HepG2 (cell line): ENCODE data around the gene MIDN. TPM values are rescaled to one million over a fixed set of nuclear protein-coding genes. Genes with fewer than 3 reads are reported as not detected.
A peak's percentile ranks its signal among the peaks of the same experiment; 100 is the strongest.

ENCODE experiments used
- ATAC-seq: fragments of 200-7000 bp; cut with Tn5 transposase; 3 replicates; pipeline ENCODE4 v1.9.1; 2020; ENCODE audit warnings: mild to moderate bottlenecking, moderate library complexity
- BruUV-seq: library from RNA; stranded (reverse); fragments of 400-500 nt; replicated peaks from 2 replicates; lab custom pipeline; 2021; lab: Mats Ljungman, UMichigan
- CTCF ChIA-PET: fragments of 300-600 bp; formaldehyde crosslinking; extraction: SDS; loops from one replicate; lab custom pipeline; 2021; ENCODE audit warnings: low total read pairs, inconsistent platforms, low intra/inter-chr PET ratio; lab: Yijun Ruan, JAX
- POLR2A ChIA-PET: fragments of 350-600 bp; sonication (Branson Sonifier 250); formaldehyde crosslinking; loops from one replicate; lab custom pipeline; 2020; ENCODE audit warnings: antibody characterized with exemption, inconsistent platforms; lab: Yijun Ruan, JAX
- DNase-seq: peaks from one replicate; pipeline ENCODE4 v3.0.0-alpha.2; 2015; ENCODE audit warnings: low spot score
- FAIRE-seq: peaks from 3 replicates; lab custom pipeline; 2011; peaks lifted over from hg19 to GRCh38; lab: Jason Lieb, UNC
- H2AFZ ChIP-seq: one replicate; pipeline ENCODE4 v1.6.1; 2011; ENCODE audit warnings: low read length, inconsistent platforms
- H3K27ac ChIP-seq: fragments of 300-600 bp; 3 replicates; pipeline ENCODE4 v1.8.0; 2011; ENCODE audit warnings: mixed run types, mild to moderate bottlenecking, mixed read lengths, low read length, inconsistent platforms; ENCODE audit not compliant: insufficient read depth; ENCODE audit errors: extremely low read length
- H3K27me3 ChIP-seq, 2 experiments: fragments of 200-600 bp in 1 of 2; 2 replicates in 1 of 2; 3 replicates in 1 of 2; pipeline versions ENCODE4 v1.6.0 to v1.8.0; 2011; ENCODE audit warnings: low read length in 2 of 2, mild to moderate bottlenecking in 2 of 2, moderate library complexity in 2 of 2, inconsistent platforms in 1 of 2; ENCODE audit not compliant: insufficient read depth in 2 of 2, control insufficient read depth in 1 of 2
- H3K36me3 ChIP-seq, 2 experiments: fragments of 200-600 bp in 1 of 2; replicated peaks in 1 of 2; 2 replicates in 1 of 2; 3 replicates in 1 of 2; pipeline versions ENCODE4 v1.5.1 to v1.8.0; 2011; ENCODE audit warnings: low read length in 2 of 2, inconsistent platforms in 1 of 2; ENCODE audit not compliant: insufficient read depth in 2 of 2, control insufficient read depth in 1 of 2
- H3K4me1 ChIP-seq: 2 replicates; pipeline ENCODE4 v1.5.1; 2012; ENCODE audit warnings: low read length, inconsistent platforms; ENCODE audit not compliant: insufficient read depth
- H3K4me2 ChIP-seq: 2 replicates; pipeline ENCODE4 v1.6.0; 2011; ENCODE audit warnings: low read depth, low read length, inconsistent platforms
- H3K4me3 ChIP-seq, 3 experiments: fragments of 200-600 bp in 1 of 3; sonication (generic), shearing (Covaris generic) in 1 of 3; replicated peaks in 1 of 3; 2 replicates each; pipeline ENCODE4 v1.5.1; 2011 to 2016; ENCODE audit warnings: low read length in 3 of 3, inconsistent platforms in 2 of 3, low read depth in 2 of 3, mild to moderate bottlenecking in 2 of 3, control low read depth in 1 of 3, mixed read lengths in 1 of 3; ENCODE audit not compliant: insufficient read depth in 1 of 3
- H3K79me2 ChIP-seq: one replicate; pipeline ENCODE4 v1.6.1; 2011; ENCODE audit warnings: low read length, inconsistent platforms; ENCODE audit not compliant: insufficient read depth
- H3K9ac ChIP-seq: 2 replicates; pipeline ENCODE4 v1.6.0; 2011; ENCODE audit warnings: mild to moderate bottlenecking, low read depth, low read length, inconsistent platforms; ENCODE audit not compliant: insufficient read depth
- H3K9me3 ChIP-seq: 2 replicates; pipeline ENCODE4 v1.5.1; 2012; ENCODE audit warnings: mild to moderate bottlenecking, low read length
- H4K20me1 ChIP-seq: 2 replicates; pipeline ENCODE4 v1.6.0; 2011; ENCODE audit warnings: inconsistent platforms, mild to moderate bottlenecking, low read length, moderate library complexity; ENCODE audit not compliant: insufficient read depth
- CREB3 ChIP-seq: sonication (generic); formaldehyde crosslinking; IDR thresholded peaks from 2 replicates; pipeline ENCODE4 v1.5.0; 2020; ENCODE audit warnings: missing genetic modification reagents
- DRAP1 ChIP-seq: IDR thresholded peaks from 2 replicates; pipeline ENCODE4 v1.6.1; 2016; ENCODE audit warnings: missing genetic modification reagents, missing compliant biosample characterization
- EEA1 ChIP-seq: sonication (generic); formaldehyde crosslinking; IDR thresholded peaks from 2 replicates; pipeline ENCODE4 v1.5.1; 2020; ENCODE audit warnings: mild to moderate bottlenecking, missing genetic modification reagents, borderline replicate concordance
- FIP1L1 ChIP-seq: fragments of 200-400 bp; formaldehyde crosslinking; IDR thresholded peaks from 2 replicates; pipeline ENCODE4 v1.6.1; 2018; ENCODE audit warnings: low read depth, mild to moderate bottlenecking, low read length, moderate library complexity, borderline replicate concordance; ENCODE audit not compliant: insufficient read depth
- JDP2 ChIP-seq: sonication (generic); formaldehyde crosslinking; IDR thresholded peaks from 2 replicates; pipeline ENCODE4 v1.8.1; 2022; ENCODE audit warnings: missing genetic modification reagents, borderline replicate concordance
- KDM2A ChIP-seq: sonication (generic); formaldehyde crosslinking; IDR thresholded peaks from 2 replicates; pipeline ENCODE4 v1.4.0; 2020; ENCODE audit warnings: low read depth, missing genetic modification reagents, borderline replicate concordance
- MBNL3 ChIP-seq: fragments of 250-450 bp; sonication (Bioruptor Pico); conservative IDR thresholded peaks from 2 replicates; pipeline ENCODE4 v1.8.0; 2022; ENCODE audit warnings: mild to moderate bottlenecking, inconsistent platforms
- PLRG1 ChIP-seq: fragments of 450-650 bp; conservative IDR thresholded peaks from 2 replicates; pipeline ENCODE4 v1.6.1; 2016
- REST ChIP-seq, 2 experiments: IDR thresholded peaks; 2 replicates each; pipeline ENCODE4 v1.6.1; 2011 to 2012; ENCODE audit warnings: low read length in 2 of 2, borderline replicate concordance in 1 of 2, low read depth in 1 of 2, mild to moderate bottlenecking in 1 of 2, moderate library complexity in 1 of 2
- SNRNP70 ChIP-seq: fragments of 200-400 bp; formaldehyde crosslinking; IDR thresholded peaks from 2 replicates; pipeline ENCODE4 v1.6.1; 2017; ENCODE audit warnings: mild to moderate bottlenecking, low read depth, low read length, moderate library complexity
- SPEN ChIP-seq: sonication (generic); formaldehyde crosslinking; IDR thresholded peaks from 2 replicates; pipeline ENCODE4 v1.5.1; 2020; ENCODE audit warnings: low read depth, mild to moderate bottlenecking, missing genetic modification reagents
- SSRP1 ChIP-seq: IDR thresholded peaks from 2 replicates; pipeline ENCODE4 v1.6.1; 2016; ENCODE audit warnings: control low read depth
- TAF1 ChIP-seq: sonication (generic); formaldehyde crosslinking; IDR thresholded peaks from 2 replicates; pipeline ENCODE4 v1.4.0; 2020; ENCODE audit warnings: missing genetic modification reagents
- TFDP2 ChIP-seq: sonication (generic); formaldehyde crosslinking; IDR thresholded peaks from 2 replicates; pipeline ENCODE4 v1.4.0; 2020; ENCODE audit warnings: missing genetic modification reagents
- U2AF1 ChIP-seq: fragments of 200-400 bp; formaldehyde crosslinking; optimal IDR thresholded peaks from 2 replicates; pipeline ENCODE3; 2017; ENCODE audit warnings: mild to moderate bottlenecking, low read depth, low read length
- ZNF180 ChIP-seq: sonication (generic); formaldehyde crosslinking; IDR thresholded peaks from 2 replicates; pipeline ENCODE4 v1.4.0; 2020; ENCODE audit warnings: low read depth, missing genetic modification reagents, borderline replicate concordance
- ZNF773 ChIP-seq: sonication (generic); formaldehyde crosslinking; IDR thresholded peaks from 2 replicates; pipeline ENCODE4 v1.4.0; 2020; ENCODE audit warnings: missing genetic modification reagents, borderline replicate concordance
- ZSCAN21 ChIP-seq: sonication (generic); formaldehyde crosslinking; IDR thresholded peaks from 2 replicates; pipeline ENCODE4 v1.8.0; 2022; ENCODE audit warnings: mild to moderate bottlenecking, missing genetic modification reagents, moderate library complexity, borderline replicate concordance
- WGBS: methylation state at CpG from one replicate; pipeline ENCODE4 v1.1.6; 2017; ENCODE audit warnings: low lambda C conversion rate; 5-methylcytosine and 5-hydroxymethylcytosine counted together
- in situ Hi-C: cut with HindIII; loops from 2 replicates; pipeline ENCODE4 v1.10.0; 2017; ENCODE audit warnings: low pct_unique_long_range_greater_than_20kb; ENCODE audit not compliant: extremely low pct_ligation_motif_present
- intact Hi-C: fragments of 100-400 bp; cut with micrococcal nuclease; formaldehyde crosslinking; loops from one replicate; pipeline ENCODE4 v1.10.0; 2022; ENCODE audit not compliant: unreplicated experiment
- polyA plus RNA-seq, 8 experiments: library from polyadenylated mRNA; depleted of rRNA in 3 of 8; stranded (reverse) in 7 of 8; unstranded in 1 of 8; fragments of >200 nt; fragmentation: Illumina TruSeq in 4 of 8; extraction: Trizol in 4 of 8; gene quantifications; 2 replicates each; pipeline versions ENCODE4 v1.2.1 to v1.2.3, GENCODE V29; 2011 to 2016; ENCODE audit warnings: low read depth in 4 of 8, missing spikeins in 1 of 8, mixed read lengths in 1 of 8; ENCODE audit not compliant: insufficient read depth in 1 of 8
- total RNA-seq, 5 experiments: library from RNA; depleted of rRNA; stranded (reverse); fragments of >200 nt; fragmentation: Illumina TruSeq; extraction: Trizol; gene quantifications; 2 replicates each; pipeline ENCODE4 v1.2.3, GENCODE V29; 2016; ENCODE audit warnings: low read depth in 1 of 5

Gene MIDN
- total and polyA plus RNA-seq, 2 of the 13 experiments (the other 11 are each of a cell fraction or from before 2014, with no cell fraction given): 8.4 to 18.0 TPM

GRCh38 chr19:1252221-1252820 lies 3.9 kb downstream of the MIDN start:
- Histone ChIP-seq H3K4me1 (peaks cover 49% of the 10 kb centered on the region), H3K4me3 (peak overlapping the region; percentile 86 to 90 (median 88)), H3K9me3 (no peaks in the 10 kb centered on the region), H4K20me1 (peaks cover 48% of the 10 kb centered on the region; the same call in 1 of the 2 replicates), H3K27me3 (no peaks in the 10 kb centered on the region; a peak in 1 of 5 replicates), H3K79me2 (peaks cover 35% of the 10 kb centered on the region), H2AFZ (no peak overlapping the region), H3K4me2 (peak overlapping the region; percentile 87), H3K9ac (peak overlapping the region; percentile 92), H3K27ac (peak overlapping the region; percentile 94), H3K36me3 (peaks cover 18 to 39% of the 10 kb centered on the region in 2 experiments)
- under 1% methylated on average over 25 of the region's 30 CpGs for WGBS
- in situ Hi-C loops (no loop called here), intact Hi-C loops (no loop called here)
- ChIA-PET POLR2A (interaction anchor here (0.9 to 13.7 kb wide), 9 partner anchors 8 to 154 kb away, joined by 3 to 668 read pairs (median 6); partner anchors contain the start of genes CIRBP, EFNA2 and FAM174C), CTCF (interaction anchor here (0.8 kb wide), 1 partner anchor 15 kb away, joined by 4 read pairs; no protein-coding TSS in a partner anchor)
- BruUV-seq: no TSS peak
- FAIRE-seq: peak; percentile 77
- peak; percentile 8 for ATAC-seq
- DNase-seq: no peak
- TF ChIP-seq U2AF1 (peak; percentile 27), SNRNP70 (no peak), ZNF773 (CRISPR knock-in tag) (no peak), KDM2A (CRISPR knock-in tag) (peak; percentile 53; the same call in 1 of the 2 replicates), EEA1 (CRISPR knock-in tag) (no peak), FIP1L1 (no peak), ZNF180 (CRISPR knock-in tag) (no peak), SSRP1 (CRISPR knock-in tag) (no peak; the same call in 1 of the 2 replicates), SPEN (peak; percentile 74; the same call in 1 of the 2 replicates), TFDP2 (CRISPR knock-in tag) (no peak), MBNL3 (CRISPR knock-in tag) (no peak), ZSCAN21 (CRISPR knock-in tag) (no peak), CREB3 (CRISPR knock-in tag) (no peak), PLRG1 (no peak), JDP2 (no peak), REST (IDR thresholded peaks at IDR 0.05; ENCODE audit: borderline replicate concordance in 1 of 2, low read depth in 1 of 2, low read length in 2 of 2) (no peak), DRAP1 (CRISPR knock-in tag) (no peak), TAF1 (CRISPR knock-in tag) (no peak)
